DMS53 treated with DMSO at 0.1 percent for 48 hours (cell line): ENCODE results near the gene SHISAL1.

ENCODE experiments used
- DNase-seq: peaks from one replicate; lab custom pipeline; 2025; ENCODE audit not compliant: unreplicated experiment; lab: John Stamatoyannopoulos, UW

SHISAL1 gene

DNA sequence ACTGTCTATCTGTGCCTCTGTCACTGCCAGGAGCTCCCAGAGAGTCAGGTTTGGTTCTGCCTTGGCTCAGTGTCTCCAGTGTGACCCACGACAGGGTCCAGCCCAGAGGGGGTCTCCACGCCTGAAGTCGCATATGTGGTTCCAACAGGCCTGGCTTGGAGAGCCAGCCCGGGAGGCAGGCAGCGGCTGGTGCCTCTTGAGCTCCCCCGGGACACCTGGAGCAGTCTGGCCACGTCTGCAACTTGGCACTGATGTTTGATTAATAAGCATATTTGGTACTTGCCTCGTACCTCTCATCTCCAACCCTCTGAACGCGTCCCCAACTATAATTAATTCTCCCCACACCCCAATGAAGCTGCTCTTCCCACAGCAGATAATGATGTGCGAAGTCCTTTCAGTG lies 31.7 kb upstream of the SHISAL1 start:
- DNase-seq = no peak

DNA sequence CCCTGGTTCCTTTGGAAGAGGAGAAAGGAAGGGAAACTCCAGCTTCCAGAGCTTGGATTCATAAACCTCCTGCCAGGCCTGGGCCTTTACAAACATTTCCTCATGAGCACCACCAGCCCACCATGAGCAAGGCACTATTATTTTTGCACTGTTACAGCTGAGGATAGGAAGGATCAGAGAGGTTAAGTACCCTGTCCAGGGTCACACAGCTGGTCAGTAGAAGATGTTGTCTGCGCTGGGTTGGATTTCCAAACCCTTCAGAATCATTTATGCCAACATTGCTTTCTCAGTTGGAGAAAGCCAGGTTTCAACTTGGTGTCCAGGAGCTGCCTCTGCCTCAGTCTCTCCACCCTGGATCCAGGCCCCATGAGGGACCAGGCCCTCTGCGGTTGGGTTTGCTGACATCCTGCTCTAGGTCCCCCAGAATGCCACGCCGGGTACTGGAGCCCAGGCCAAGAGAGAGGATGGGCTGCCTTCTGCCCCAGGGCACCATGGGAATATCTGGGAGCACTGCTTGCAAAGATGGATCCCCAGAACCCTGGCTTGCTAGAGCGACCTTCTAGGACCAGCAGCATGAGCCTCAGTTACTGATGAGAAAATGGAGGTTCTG lies 29.7 kb upstream of the SHISAL1 start:
- DNase-seq = no peak

DNA sequence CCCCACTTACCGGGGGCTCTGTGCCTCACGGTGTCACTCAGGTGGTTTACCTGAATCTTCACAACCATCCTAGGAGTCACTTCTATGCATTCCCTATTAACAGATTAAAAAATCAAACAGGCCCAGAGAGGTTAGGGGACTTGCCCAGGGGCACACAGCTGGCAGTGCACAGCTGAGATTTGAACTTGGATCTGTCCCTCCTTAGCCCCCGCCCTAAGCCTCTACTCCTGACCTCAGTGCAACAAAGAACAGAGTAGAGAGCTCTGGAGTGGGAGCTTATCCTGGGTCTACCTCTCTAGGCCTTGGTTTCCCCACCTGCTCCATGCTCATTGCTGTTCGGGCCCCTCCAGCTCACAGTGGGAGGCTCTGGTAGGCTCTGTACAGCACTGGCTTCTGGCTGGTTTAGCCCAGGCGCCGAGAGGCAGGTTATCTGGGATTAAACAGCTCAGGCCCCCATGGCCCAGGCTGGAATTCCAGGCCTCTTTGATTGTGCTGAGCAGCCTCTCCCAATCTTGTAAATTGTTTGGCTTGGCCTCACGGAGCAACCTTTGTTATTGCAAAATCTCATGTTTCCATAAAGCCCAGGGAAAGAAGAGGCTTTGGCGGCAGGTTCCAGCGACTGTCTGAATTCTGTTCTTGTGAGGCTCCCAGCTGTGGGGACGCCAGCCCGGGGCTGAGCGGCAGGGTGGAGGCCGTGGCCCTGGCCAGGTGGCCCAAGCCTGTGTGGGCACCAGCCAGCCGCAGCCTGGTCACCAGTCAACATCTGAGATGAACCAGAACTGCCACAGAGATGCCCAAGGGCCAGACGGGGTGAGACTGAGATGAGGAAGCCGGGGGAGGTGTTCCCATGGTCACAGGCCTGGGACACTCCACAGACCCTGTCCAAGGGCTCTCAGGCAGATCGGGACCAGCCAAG lies 28.9 kb upstream of the SHISAL1 start:
- DNase-seq = no peak

DNA sequence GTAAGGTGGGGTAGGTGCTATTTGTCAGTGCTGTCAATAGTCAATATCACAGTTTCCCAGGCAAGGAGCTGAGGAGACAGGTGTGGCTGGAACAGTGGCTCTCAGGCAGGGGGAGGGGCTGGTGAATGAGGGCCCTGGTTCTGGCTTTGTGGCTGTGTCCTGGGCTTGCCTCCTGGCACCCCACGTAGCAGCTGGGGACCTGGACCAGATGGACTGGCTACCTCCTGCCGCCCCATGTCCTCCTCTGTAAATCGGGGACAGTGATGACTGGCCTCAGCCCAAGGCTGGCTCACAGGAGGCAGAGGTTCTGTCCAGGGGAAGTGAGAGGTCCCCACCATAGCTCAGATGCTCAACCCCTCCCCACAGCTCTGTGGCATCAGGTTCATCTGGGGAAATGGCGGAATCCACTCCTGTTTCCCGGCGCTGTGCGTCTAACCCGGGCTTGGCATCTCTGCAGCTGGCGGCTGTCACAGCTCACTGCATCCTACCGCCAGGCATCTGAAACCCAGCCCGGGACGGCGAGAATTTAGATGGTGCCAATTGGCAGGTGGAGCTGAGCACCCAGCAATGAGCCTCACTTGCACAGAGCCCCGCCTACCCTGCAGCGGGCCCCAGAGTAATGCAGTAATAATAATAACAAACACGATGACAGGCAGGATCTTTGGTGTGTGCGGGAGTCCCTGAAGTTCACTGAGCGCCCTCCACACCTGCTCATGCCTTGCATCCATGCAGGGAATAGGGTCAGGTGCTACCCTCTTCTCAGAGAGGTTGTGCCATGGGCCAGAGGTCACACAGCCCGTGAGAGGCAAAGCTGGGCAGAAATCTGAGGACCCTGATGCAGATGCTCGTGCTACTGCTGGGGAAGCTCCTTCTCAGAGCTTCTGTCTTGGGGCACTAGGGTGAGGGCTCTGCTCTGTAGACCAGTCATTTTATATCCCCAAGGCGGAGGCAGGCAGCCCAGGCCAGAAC lies 27.8 kb upstream of the SHISAL1 start:
- DNase-seq = no peak

DNA sequence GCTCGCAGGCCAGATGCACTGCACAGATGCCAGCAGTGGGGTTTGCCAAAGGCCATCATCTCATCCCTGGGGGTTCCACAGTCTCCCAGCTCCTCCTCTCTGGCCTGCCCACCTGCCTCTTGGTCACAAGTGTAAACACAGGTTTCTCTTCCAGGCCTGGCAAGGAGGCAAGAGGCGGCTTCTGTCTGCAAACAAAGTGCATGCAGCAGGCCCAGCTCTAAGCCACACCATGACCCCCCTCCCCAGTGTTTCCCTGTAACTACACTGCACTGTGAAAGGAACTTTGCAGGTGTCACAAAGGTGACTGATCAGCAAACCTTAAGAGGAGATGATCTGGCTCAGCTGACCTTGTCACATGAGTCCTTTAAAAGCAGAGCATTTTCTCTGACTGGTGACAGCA lies 26.2 kb upstream of the SHISAL1 start:
- DNase-seq = peak; percentile 30

DNA sequence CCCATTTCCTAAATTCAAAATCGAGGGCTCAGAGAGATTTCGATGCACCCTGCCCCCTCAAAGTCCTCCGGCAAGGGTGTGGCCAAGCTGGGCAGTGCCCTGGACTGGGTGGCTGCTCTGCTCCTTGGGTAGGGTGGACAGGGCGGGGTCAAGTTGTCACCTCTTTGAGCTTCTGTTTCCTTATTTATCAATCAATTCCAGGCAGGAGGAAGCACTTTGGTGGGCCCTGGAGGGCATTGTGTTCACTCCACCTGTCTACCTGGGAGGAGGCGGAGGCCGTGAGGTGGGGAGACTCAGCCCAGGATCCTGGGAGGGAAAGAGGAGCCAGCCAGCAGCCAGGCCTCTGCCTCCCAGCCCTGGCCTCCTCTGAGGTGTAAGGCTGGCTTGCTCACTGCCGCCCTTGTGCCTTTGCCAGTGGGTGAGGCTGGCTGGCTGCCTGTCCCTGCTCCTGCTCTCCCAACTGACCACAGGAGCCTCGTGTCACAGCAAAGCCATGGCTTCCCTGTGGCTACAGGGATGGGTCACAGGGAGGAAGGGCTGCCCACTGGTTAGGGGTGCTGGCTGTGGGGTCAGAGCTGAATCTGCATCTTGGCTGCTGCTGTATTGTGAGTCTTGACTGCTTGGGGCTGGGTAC lies 25.5 kb upstream of the SHISAL1 start:
- no peak for DNase-seq

DNA sequence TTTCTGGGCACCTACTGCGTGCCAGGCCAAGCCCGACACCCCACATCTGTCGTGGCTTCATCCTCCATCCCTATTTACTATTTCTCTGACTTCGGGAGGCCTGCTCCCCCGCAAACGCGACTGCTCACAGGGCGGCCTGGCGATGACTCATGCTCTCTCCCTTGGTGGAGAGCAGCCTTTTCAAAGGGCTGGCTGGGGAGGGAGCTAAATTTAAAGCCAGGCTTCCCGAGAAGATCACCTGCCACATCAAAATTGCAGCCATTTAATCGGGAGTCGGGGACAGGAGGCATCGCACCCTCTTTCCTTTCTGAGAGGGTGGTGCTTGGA lies 24.9 kb upstream of the SHISAL1 start:
- peak; percentile 48 for DNase-seq

DNA sequence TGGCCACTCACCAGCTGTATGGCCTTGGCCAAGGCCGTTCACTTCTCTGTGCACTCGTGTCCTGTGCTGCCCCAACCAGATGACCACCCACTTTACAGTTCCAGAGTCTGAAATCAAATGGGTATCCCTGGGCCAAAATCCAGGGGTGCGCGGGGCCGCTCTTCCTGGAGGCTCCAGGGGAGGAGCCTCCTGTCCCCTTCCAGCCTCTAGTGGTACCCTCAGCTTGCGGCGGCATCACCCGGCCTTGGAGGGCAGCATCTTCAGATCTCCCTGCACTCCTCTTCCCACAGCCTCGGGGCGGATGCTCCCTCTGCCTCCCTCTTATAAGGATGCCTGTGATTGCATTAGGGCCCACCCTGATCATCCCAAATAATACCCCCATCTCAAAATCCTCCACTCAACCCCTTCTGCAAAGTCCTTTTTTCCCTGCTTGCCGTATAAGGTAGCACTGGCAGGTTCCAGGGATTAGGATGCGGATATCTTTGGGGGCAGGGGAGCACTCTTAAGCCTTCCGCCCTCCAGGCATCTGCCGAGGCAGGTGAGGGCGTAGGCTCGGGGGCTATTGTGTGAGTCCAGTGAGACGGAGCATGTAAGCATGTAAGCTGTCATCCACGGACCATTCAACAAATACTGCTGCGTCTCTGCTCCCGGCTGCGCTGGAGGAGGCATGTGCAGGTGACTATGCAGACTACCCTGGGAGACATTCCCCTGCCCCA lies 24.4 kb upstream of the SHISAL1 start:
- DNase-seq = peak; percentile 28

DNA sequence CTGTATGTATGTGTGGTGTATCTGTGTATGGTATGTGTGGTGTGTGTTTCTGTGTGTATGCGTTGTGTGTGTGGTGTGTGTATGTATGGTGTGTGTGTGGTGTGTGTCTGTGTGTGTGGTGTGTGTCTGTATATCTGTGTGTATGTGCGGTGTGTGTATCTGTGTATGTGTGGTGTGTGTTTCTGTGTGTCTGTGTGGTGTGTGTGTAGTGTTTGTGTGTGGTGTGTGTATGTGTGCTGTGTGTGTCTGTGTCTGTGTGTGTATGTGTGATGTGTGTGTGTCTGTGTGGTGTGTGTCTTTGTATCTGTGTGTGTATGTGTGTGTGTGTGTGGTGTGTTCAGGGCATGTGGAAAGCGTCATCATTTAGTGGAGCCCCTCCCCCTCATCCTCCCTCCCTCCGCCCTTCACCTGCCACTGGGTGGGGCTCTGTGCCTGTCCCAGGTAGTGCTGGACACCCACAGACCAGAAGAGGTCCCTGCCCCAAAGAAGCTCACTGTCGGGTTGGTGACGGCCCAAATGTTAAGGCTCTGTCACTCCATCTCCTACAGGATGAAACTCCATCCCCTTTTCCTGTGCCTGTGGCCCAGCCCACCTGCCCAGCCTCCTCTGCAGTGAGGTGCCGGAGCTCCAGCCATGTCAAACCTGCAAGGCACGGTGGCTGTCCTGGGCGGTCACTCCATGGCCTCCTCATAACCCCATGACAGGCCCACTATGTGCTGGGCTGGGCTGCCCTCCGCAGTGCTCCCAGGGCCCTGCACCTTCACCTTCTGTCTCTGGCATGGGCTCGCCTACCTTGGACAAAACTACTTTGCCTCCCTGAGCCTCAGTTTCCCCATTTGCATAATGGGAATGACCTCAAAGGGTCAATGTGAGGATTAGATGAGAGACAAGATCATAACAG lies 23.4 kb upstream of the SHISAL1 start:
- DNase-seq = no peak

DNA sequence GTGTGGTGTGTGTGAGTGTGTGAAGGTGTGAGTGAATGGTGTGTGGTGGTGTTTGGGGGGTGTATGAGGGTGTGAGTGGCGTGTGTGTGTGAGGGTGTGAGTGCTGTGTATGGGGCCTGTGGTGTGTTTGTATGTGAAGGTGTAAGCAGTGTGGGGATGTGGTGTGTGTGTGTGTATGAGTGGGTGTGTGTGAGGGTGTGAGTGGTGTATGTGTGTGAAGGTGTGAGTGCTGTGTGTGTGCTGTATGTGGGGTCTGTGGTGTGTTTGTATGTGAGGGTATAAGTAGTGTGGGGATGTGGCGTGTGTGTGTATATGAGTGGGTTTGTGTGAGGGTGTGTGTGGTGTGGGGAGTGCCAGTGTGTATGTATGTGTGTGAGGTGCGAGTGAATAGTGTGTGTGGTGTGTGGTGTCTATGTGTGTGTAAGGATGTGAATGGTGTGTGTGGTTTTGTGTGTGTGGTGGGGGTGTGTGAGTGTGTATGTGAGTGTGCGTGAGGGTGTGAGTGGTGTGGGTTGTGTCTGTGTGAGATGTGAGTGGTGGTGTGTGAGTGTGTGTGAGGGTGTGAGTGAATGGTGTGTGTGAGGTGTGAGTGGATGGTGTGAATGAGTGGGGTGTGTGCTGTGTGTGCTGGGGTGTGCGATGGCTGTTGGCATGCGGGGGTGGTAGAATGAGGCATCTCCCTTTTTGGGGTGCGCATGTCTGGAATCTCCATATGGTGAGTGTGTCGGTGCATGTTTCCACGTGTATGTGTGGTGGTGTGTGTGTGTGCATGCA lies 22.5 kb upstream of the SHISAL1 start:
- no peak for DNase-seq

DNA sequence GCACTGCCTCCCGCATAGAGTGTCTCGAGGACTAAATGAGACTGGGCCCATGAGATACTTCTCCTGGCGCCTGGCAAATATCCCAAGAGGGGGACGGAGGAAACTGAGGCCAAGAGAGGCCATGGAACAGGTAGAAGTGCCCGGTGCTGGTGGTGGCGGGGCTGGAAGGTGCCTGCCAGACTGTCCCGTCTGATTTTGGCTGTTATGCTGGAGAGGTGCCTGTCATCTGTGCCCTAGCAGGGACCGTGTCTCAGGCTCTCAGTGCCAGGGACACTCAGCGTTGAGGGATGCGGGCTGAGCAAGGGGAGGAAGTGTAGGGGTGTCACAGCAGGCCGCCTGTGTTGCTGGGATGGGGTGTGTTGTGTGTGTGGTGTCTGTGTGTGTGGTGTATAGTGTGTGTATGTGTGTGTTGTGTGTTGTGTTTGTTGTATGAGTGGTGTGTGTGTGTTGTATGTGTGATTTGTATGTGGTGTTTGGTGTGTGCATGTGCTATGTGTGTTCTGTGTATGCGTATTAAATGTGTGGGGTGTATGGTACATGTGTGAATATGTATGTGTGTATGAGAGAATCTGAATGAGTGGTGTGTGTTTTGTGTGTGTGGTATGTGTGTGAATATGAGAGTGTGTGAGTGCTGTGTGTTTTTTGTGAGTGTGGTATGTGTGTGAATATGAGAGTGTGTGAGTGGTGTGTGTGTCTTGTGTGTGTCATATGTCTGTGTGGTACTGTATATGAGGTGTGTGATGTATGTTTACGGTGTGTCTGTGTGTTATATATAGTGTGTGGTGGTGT lies 21.3 kb upstream of the SHISAL1 start:
- DNase-seq = no peak

DNA sequence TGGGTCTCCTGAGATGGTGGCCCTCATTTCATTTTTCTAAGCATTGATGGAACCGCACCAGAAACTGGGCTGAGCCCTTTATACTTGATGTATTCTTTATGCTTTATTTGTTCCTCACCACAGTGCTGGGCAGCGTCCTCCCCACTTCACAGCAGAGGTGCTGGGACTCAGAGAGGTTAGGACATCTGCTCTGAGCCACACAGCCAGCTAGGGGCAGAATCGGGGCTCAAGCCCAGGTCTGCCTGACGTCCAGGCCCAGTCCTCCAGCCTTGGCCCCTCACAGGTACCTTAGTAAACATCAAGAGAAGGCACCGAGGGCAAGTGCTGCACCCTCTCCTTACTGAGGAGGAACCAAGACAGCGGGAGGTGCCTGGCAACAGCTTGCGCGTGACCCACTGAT lies 20.2 kb upstream of the SHISAL1 start:
- no peak for DNase-seq

DNA sequence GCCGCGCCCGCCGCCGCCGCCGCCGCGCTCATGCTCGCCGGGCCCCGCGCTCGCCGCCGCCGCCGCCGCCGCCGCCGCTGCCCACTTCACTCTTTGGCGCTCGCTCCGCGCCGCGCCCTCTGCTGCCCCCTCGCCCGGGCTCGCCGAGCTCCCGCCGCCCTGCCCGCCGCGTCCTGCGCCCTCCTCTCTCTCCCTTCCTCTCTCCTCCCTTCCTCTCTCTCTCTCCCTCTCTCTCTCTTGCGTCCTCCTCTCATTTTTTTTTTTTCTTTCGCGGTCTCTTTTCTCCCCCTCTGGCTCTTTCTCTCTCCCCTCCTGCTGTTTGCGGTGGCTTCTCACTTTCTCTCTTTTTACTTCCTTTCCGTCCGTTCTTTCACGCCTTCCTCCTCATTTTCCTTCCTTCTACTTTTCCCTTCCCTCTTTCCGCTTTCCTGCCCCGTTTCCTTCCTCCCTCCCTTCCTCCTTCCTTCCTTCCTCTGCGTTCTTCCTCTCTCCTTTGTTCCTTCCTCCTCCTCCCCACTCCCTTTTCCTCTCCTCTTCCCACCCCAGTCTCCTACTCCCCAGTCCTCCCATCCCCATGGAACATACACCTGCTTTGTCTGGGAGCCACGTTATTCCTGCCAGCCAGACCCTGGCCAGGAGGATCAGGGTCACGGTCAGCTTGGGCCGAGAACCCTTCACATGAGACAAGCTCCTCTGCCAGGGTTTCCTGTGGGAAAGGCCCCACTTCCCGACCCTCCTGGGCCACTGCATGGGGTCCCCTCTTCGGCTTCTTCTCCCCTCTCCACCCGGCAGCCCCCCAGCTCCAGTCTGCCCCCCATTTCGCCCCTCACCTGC lies 19.3 kb upstream of the SHISAL1 start:
- no peak for DNase-seq

DNA sequence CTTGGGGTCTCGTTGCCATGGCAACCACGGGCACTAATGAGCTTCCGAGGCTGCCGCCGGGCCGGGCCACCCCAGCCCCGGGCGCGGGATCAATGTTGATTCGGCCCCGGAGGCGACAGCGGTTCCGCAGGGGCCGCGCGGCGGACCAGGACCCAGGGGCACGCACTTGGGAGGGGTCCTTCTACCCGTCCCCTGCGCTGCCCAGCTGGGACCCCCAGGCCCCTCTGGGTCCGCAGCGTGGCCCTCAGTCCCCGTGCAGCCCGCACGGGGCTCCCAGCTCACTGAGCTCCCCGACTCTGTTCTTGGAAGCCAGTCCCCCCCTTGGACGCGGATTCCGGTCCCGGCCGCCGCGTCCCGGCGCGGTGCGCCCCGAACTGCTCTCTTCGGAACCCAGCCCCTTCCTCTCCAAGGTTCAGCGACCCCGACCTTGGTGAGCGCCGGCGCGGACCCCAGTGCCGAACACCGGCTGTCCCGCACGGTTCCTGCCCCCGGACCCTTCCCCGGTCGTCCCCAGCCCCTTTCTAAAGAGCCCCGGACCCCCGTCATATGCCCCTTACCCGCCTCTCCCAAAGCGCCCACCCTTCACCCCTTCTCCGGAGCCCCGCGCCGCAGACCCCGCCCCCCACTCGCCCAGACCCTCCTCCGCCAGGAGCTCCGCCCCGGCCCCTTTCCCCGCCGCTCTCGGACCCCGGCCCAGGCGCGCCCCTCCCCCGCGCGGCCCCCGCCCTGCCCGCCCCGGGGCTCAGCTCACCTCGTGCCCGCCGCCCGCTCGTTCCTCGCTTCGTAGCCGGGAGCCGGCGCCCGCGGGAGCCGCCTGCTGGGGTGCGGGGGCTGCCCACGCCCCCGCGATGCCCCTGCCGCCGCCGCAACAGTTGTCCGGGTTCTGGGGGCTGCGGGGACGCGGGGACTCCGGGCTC lies 18.3 kb upstream of the SHISAL1 start:
- DNase-seq = no peak

DNA sequence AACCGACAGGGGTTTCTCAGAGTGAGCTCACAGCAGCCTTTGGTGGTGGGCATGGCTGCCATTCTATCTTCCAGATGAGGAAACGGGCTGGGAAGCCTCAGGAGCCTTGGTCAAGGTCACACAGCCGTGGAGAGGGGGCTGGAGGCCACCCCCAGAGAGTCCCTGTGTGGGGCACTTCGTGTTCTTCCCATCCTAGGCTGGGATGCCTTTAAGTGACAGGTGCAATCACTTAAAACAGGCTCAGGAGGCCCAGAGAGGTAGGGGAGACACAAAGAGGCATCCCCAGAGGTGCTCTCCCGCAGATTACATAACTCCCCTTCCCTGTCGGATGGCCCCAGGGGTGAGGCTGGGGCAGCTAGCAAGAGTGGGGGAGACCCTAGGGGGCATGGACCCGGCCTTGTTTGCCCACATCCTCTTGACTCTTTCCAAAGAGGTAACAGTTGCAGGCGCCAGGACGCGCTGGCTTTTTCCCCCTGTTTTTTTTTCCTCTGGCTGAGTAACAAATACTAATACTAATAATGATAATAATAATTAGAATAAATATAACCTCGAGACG lies 17.5 kb upstream of the SHISAL1 start:
- DNase-seq = no peak
